ACHN (cell line): ENCODE data around the gene NGEF.

Experiments
- DNase-seq: peaks from one replicate; pipeline ENCODE4 v3.0.0-alpha.2; 2015
- in situ Hi-C: cut with HindIII; loops from 2 replicates; pipeline ENCODE4 v1.10.0; 2017; ENCODE audit warnings: low sequenced_read_pairs, low pct_ligation_motif_present, low pct_unique_long_range_greater_than_20kb

NGEF gene

GRCh38 chr2:233047206-233047605 is 34.1 kb upstream of the NGEF start:
- DNase-seq = no peak
- in situ Hi-C loops = no loop called here

GRCh38 chr2:233044974-233045605 is 32.0 kb upstream of the NGEF start:
- in situ Hi-C loops = no loop called here
- DNase-seq = no peak

- no peak for DNase-seq
- in situ Hi-C loops = no loop called here
These were observed 29.5 kb upstream of the NGEF start for GRCh38 chr2:233042549-233042948.

- in situ Hi-C loops = no loop called here
- DNase-seq = no peak
These were observed 28.8 kb upstream of the NGEF start for GRCh38 chr2:233041722-233042323.

GRCh38 chr2:233040571-233040970 is 27.5 kb upstream of the NGEF start:
- in situ Hi-C loops = no loop called here
- no peak for DNase-seq

- in situ Hi-C loops = no loop called here
- no peak for DNase-seq
These were observed 26.9 kb upstream of the NGEF start for GRCh38 chr2:233039846-233040530.

GRCh38 chr2:233039212-233039845 is 26.3 kb upstream of the NGEF start:
- in situ Hi-C loops = no loop called here
- DNase-seq = no peak

GRCh38 chr2:233037078-233037477 is 24.0 kb upstream of the NGEF start:
- in situ Hi-C loops = no loop called here
- DNase-seq = no peak

- no peak for DNase-seq
- in situ Hi-C loops = no loop called here
These were observed 23.2 kb upstream of the NGEF start for GRCh38 chr2:233036162-233036838.

GRCh38 chr2:233035426-233036161 is 22.5 kb upstream of the NGEF start:
- in situ Hi-C loops = no loop called here
- DNase-seq = no peak

- in situ Hi-C loops = no loop called here
These were observed 21.2 kb upstream of the NGEF start for GRCh38 chr2:233034091-233034882.

GRCh38 chr2:233033672-233034071 is 20.6 kb upstream of the NGEF start:
- in situ Hi-C loops = no loop called here
- DNase-seq = peak; percentile 16

More at GRCh38 chr2:233034091-233034882, 21.2 kb upstream of the NGEF start:
- DNase-seq = no peak

GRCh38 chr2:233032551-233033320 is 19.7 kb upstream of the NGEF start, which contains the start of gene NEU2:
NEU2 (plus strand) TSS chr2:233032672; CDS start chr2:233032672, 0 bp downstream.
- in situ Hi-C loops = no loop called here
- no peak for DNase-seq

GRCh38 chr2:233031556-233032500 is 18.8 kb upstream of the NGEF start:
- no peak for DNase-seq
- in situ Hi-C loops = no loop called here

- no peak for DNase-seq
- in situ Hi-C loops = no loop called here
These were observed 16.3 kb upstream of the NGEF start for GRCh38 chr2:233029321-233029720.
